Spleen (tissue), 11 donors: ENCODE results near the gene RRAS2. TPM values are rescaled to one million over a fixed set of nuclear protein-coding genes. Genes with fewer than 3 reads are reported as not detected.

Experiments
- DNase-seq: peaks from one replicate; pipeline ENCODE4 v3.0.0-alpha.2; 2020
- H3K27ac ChIP-seq, 8 donors: fragments of 200-600 bp; sonication (generic) in 7 of 8; 1 replicate in 4 of 8; 2 replicates in 4 of 8; pipeline versions ENCODE4 v1.5.0 to v1.8.0; 2016 to 2021; ENCODE audit warnings: inconsistent platforms in 4 of 8, mild to moderate bottlenecking in 4 of 8, moderate library complexity in 1 of 8
- H3K27me3 ChIP-seq, 7 donors: fragments of 200-600 bp; sonication (generic) in 6 of 7; replicated peaks in 1 of 7; 1 replicate in 4 of 7; 2 replicates in 3 of 7; pipeline versions ENCODE4 v1.5.0 to v1.8.0; 2016 to 2021; ENCODE audit warnings: inconsistent platforms in 3 of 7, mild to moderate bottlenecking in 1 of 7
- H3K36me3 ChIP-seq, 6 donors: fragments of 200-600 bp; sonication (generic) in 5 of 6; 1 replicate in 4 of 6; 2 replicates in 2 of 6; pipeline versions ENCODE4 v1.5.0 to v1.8.0; 2016 to 2021; ENCODE audit warnings: inconsistent platforms in 2 of 6
- H3K4me1 ChIP-seq, 6 donors: fragments of 200-600 bp; sonication (generic) in 5 of 6; 1 replicate in 3 of 6; 2 replicates in 3 of 6; pipeline versions ENCODE4 v1.5.0 to v1.8.0; 2016 to 2021; ENCODE audit warnings: inconsistent platforms in 3 of 6
- H3K4me3 ChIP-seq, 8 donors: fragments of 200-600 bp; sonication (generic) in 7 of 8; 1 replicate in 4 of 8; 2 replicates in 4 of 8; pipeline versions ENCODE4 v1.5.0 to v1.8.0; 2016 to 2021; ENCODE audit warnings: inconsistent platforms in 4 of 8, mild to moderate bottlenecking in 4 of 8, moderate library complexity in 2 of 8
- H3K9me3 ChIP-seq, 8 donors: fragments of 200-600 bp; sonication (generic) in 7 of 8; 1 replicate in 4 of 8; 2 replicates in 4 of 8; pipeline versions ENCODE4 v1.5.0 to v1.8.0; 2016 to 2021; ENCODE audit warnings: inconsistent platforms in 4 of 8
- CTCF ChIP-seq, 11 experiments: fragments of 200-600 bp in 7 of 11; fragments of 450-650 bp in 4 of 11; sonication (generic) in 4 of 11; IDR thresholded peaks in 8 of 11; conservative IDR thresholded peaks in 3 of 11; 1 replicate in 7 of 11; 2 replicates in 4 of 11; pipeline versions ENCODE4 v1.4.0 to v1.8.0; 2016 to 2021; ENCODE audit warnings: antibody characterized with exemption in 11 of 11, inconsistent platforms in 4 of 11, mild to moderate bottlenecking in 1 of 11
- POLR2A ChIP-seq, 3 donors: fragments of 450-650 bp; IDR thresholded peaks; one replicate each; pipeline ENCODE4 v1.5.1; 2017; ENCODE audit warnings: antibody characterized with exemption in 3 of 3, mild to moderate bottlenecking in 1 of 3
- POLR2AphosphoS5 ChIP-seq, 3 donors: sonication (generic); formaldehyde crosslinking; IDR thresholded peaks; one replicate each; pipeline ENCODE4 v1.5.1; 2017; ENCODE audit warnings: antibody characterized with exemption in 3 of 3
- WGBS, 5 donors: extraction: QIAGEN DNeasy Blood & Tissue Kit in 3 of 5; methylation state at CpG; one replicate each; pipeline versions ENCODE4 v1.1.5 to v1.1.7; 2013 to 2018; 5-methylcytosine and 5-hydroxymethylcytosine counted together
- intact Hi-C: fragments of 100-400 bp; cut with DNase I; formaldehyde crosslinking; loops from one replicate; pipeline ENCODE4 v1.15.0; 2023; ENCODE audit warnings: low total_unique reads
- polyA plus RNA-seq, 3 donors: library from polyadenylated mRNA; stranded (reverse); fragments of 200-250 nt; gene quantifications; one replicate each; pipeline ENCODE4 v1.2.1, GENCODE V29; 2013
- total RNA-seq, 7 donors: library from RNA; depleted of rRNA in 3 of 7; stranded (reverse); fragments of >200 nt in 3 of 7; fragmentation: NEBNext Ultra II Directional in 4 of 7; extraction: Animal tissue kit (Norgen Biotek cat#: 25700) in 4 of 7; gene quantifications; one replicate each; pipeline versions ENCODE4 v1.1.0 to v1.2.1, GENCODE V29; 2016 to 2021
- donor health status: healthy with polysubstance abuse.
- donor health status: DM: no; HTN: no; CAD: no; lungs with moderate emphysema.
- donor health status: DM: no; HTN: no; CAD: no.
- donor health status: Bipolar disorder and iron deficiency.
- donor health status: healthy.
- donor health status: DM: no; HTN: no; CAD: no.
- donor health status: DM: yes; HTN: yes; CAD: no.

The RRAS2 gene
- total and polyA plus RNA-seq, 10 donors, result 23.7 to 45.8 (median 36.9) TPM

GRCh38 chr11:14266622-14267021, 92.4 kb downstream of the RRAS2 start:
- no peaks in the 10 kb centered on the region for H3K9me3 ChIP-seq
- no peak overlapping the region for H3K4me3 ChIP-seq
- WGBS, 5 donors, result 92 to 98% (median 95%) methylated on average over 1 of the region's 1 CpG
- no peaks in the 10 kb centered on the region for H3K27me3 ChIP-seq
- peaks cover 11 to 24% (median 18%) of the 10 kb centered on the region in 6 donors for H3K4me1 ChIP-seq
- H3K36me3 ChIP-seq, result peaks cover 0 to 12% (median 0%) of the 10 kb centered on the region in 6 donors
- no peak for DNase-seq
- H3K27ac ChIP-seq, result no peak overlapping the region
- intact Hi-C loops, result no loop called here
- TF ChIP-seq POLR2A (IDR thresholded peaks at IDR 0.05) (no peak), CTCF (IDR thresholded peaks at IDR 0.05 in 8 of 11, conservative IDR thresholded peaks at IDR 0.05 in 3 of 11) (no peak), POLR2AphosphoS5 (IDR thresholded peaks at IDR 0.05) (no peak)

- 86 to 100% (median 95%) methylated on average over 2 of the region's 2 CpGs for WGBS, 5 donors
- H3K27me3 ChIP-seq, result no peaks in the 10 kb centered on the region
- intact Hi-C loops, result no loop called here
- H3K36me3 ChIP-seq, result peaks cover 0 to 12% (median 0%) of the 10 kb centered on the region in 6 donors
- TF ChIP-seq CTCF (IDR thresholded peaks at IDR 0.05 in 8 of 11, conservative IDR thresholded peaks at IDR 0.05 in 3 of 11) (no peak), POLR2AphosphoS5 (IDR thresholded peaks at IDR 0.05) (no peak), POLR2A (IDR thresholded peaks at IDR 0.05) (no peak)
- no peak for DNase-seq
- no peak overlapping the region for H3K27ac ChIP-seq
- peaks cover 0 to 7% (median 2%) of the 10 kb centered on the region in 6 donors for H3K4me1 ChIP-seq
- H3K4me3 ChIP-seq, result no peak overlapping the region
- no peaks in the 10 kb centered on the region for H3K9me3 ChIP-seq
Measured at GRCh38 chr11:14264966-14265365, 94.0 kb downstream of the RRAS2 start.

GRCh38 chr11:14262271-14262846, 96.6 kb downstream of the RRAS2 start:
- DNase-seq, result no peak
- Histone ChIP-seq H3K27ac (no peak overlapping the region), H3K4me3 (no peak overlapping the region), H3K4me1 (no peaks in the 10 kb centered on the region), H3K9me3 (no peaks in the 10 kb centered on the region), H3K36me3 (peaks cover 0 to 12% (median 0%) of the 10 kb centered on the region in 6 donors), H3K27me3 (peaks cover 0 to 21% (median 0%) of the 10 kb centered on the region in 7 donors)
- 87 to 97% (median 91%) methylated on average over 8 of the region's 8 CpGs for WGBS, 5 donors
- intact Hi-C loops, result no loop called here
- TF ChIP-seq POLR2AphosphoS5 (IDR thresholded peaks at IDR 0.05) (peak in 1 of 3 donors; percentile 14), POLR2A (IDR thresholded peaks at IDR 0.05) (no peak)

GRCh38 chr11:14261066-14261465, 97.9 kb downstream of the RRAS2 start:
- no peak for TF ChIP-seq CTCF (IDR thresholded peaks at IDR 0.05 in 8 of 11, conservative IDR thresholded peaks at IDR 0.05 in 3 of 11)
- TF ChIP-seq POLR2AphosphoS5 (IDR thresholded peaks at IDR 0.05), result no peak
- TF ChIP-seq POLR2A (IDR thresholded peaks at IDR 0.05), result no peak
- intact Hi-C loops, result no loop called here
- peaks cover 0 to 24% (median 0%) of the 10 kb centered on the region in 7 donors for H3K27me3 ChIP-seq
- no peaks in the 10 kb centered on the region for H3K4me1 ChIP-seq
- DNase-seq, result no peak
- no peaks in the 10 kb centered on the region for H3K9me3 ChIP-seq
- H3K4me3 ChIP-seq, result no peak overlapping the region
- WGBS, 5 donors, result 87 to 95% (median 88%) methylated on average over 4 of the region's 4 CpGs
- H3K36me3 ChIP-seq, result peaks cover 0 to 12% (median 0%) of the 10 kb centered on the region in 6 donors
- H3K27ac ChIP-seq, result no peak overlapping the region
